Upper lobe of left lung (tissue), 4 donors: ENCODE results near the gene SUPT5H.

ENCODE experiments used
- CTCF ChIP-seq, 6 experiments: fragments of 450-650 bp in 4 of 6; fragments of 200-600 bp in 2 of 6; sonication (generic) in 2 of 6; IDR thresholded peaks; one replicate each; pipeline ENCODE4 v1.5.1; 2016 to 2019; ENCODE audit warnings: antibody characterized with exemption in 6 of 6
- POLR2A ChIP-seq, 4 donors: fragments of 450-650 bp; IDR thresholded peaks; one replicate each; pipeline ENCODE4 v1.5.1; 2016 to 2017; ENCODE audit warnings: antibody characterized with exemption in 4 of 4, mild to moderate bottlenecking in 2 of 4

- no peak for TF ChIP-seq CTCF (IDR thresholded peaks at IDR 0.05)
- no peak for TF ChIP-seq POLR2A (IDR thresholded peaks at IDR 0.05)
Observed at GRCh38 chr19:39419003-39419402, 26.4 kb upstream of the SUPT5H start.
